Activated CD4-positive, alpha-beta T cell treated with anti-CD3 and anti-CD28 coated beads, Interleukin-2, amount 50 U/mL, for 24 hours (primary cell): Measurements from ENCODE around the gene PSMD8.

Experiments
- DNase-seq, 2 donors: peaks; one replicate each; pipeline ENCODE4 v3.0.0-alpha.2; 2020; ENCODE audit warnings: low read depth in 1 of 2, low spot score in 1 of 2

Gene PSMD8

GRCh38 chr19:38386971-38387549 lies 12.7 kb downstream of the PSMD8 start:
- no peak for DNase-seq

- peak; percentile 63 to 71 for DNase-seq
Measured at GRCh38 chr19:38387550-38388348, 13.4 kb downstream of the PSMD8 start, which contains the start of gene GGN. TSS of gene GGN (minus strand) at chr19:38388034. CDS start at chr19:38387261, 773 bp downstream.

- no peak for DNase-seq
Measured at GRCh38 chr19:38388349-38389100, 14.2 kb downstream of the PSMD8 start, which contains the start of gene SPRED3. TSS of gene SPRED3 (plus strand) at chr19:38388697. CDS start at chr19:38390303, 1,606 bp downstream.

GRCh38 chr19:38389101-38389925 lies 14.9 kb downstream of the PSMD8 start:
- DNase-seq = no peak

GRCh38 chr19:38389957-38390924 lies 15.9 kb downstream of the PSMD8 start:
- DNase-seq = no peak

GRCh38 chr19:38391911-38392464 lies 17.6 kb downstream of the PSMD8 start:
- DNase-seq = no peak

GRCh38 chr19:38392707-38393308 lies 18.4 kb downstream of the PSMD8 start:
- no peak for DNase-seq

GRCh38 chr19:38394488-38394887 lies 20.1 kb downstream of the PSMD8 start:
- DNase-seq = peak; percentile 37 to 64

- peak in 1 of 2 donors; percentile 39 for DNase-seq
Measured at GRCh38 chr19:38395381-38396114, 21.2 kb downstream of the PSMD8 start.

GRCh38 chr19:38399081-38399480 lies 24.7 kb downstream of the PSMD8 start:
- DNase-seq = no peak

GRCh38 chr19:38399537-38399936 lies 25.2 kb downstream of the PSMD8 start:
- no peak for DNase-seq

GRCh38 chr19:38400361-38400760 lies 26.0 kb downstream of the PSMD8 start:
- no peak for DNase-seq

- no peak for DNase-seq
Measured at GRCh38 chr19:38401148-38401547, 26.8 kb downstream of the PSMD8 start.

GRCh38 chr19:38402623-38402966 lies 28.2 kb downstream of the PSMD8 start:
- no peak for DNase-seq

- peak; percentile 95 to 96 for DNase-seq
Measured at GRCh38 chr19:38402967-38403674, 28.8 kb downstream of the PSMD8 start, which contains the start of gene FAM98C. TSS of gene FAM98C (plus strand) at chr19:38403093. CDS start at chr19:38403154, 61 bp downstream.

- no peak for DNase-seq
Measured at GRCh38 chr19:38404858-38405257, 30.5 kb downstream of the PSMD8 start.

- no peak for DNase-seq
Measured at GRCh38 chr19:38405276-38405675, 30.9 kb downstream of the PSMD8 start.
